Esophagus squamous epithelium (tissue), 4 donors: ENCODE results near the gene RAD52.

Source experiments
- POLR2A ChIP-seq, 4 donors: fragments of 450-650 bp; IDR thresholded peaks; one replicate each; pipeline ENCODE4 v1.6.1; 2017; ENCODE audit warnings: antibody characterized with exemption in 4 of 4, mild to moderate bottlenecking in 4 of 4, moderate library complexity in 3 of 4
- TF ChIP-seq, protein P1 (sequence below), 6 experiments: fragments of 450-650 bp in 4 of 6; fragments of 200-600 bp in 2 of 6; sonication (generic) in 2 of 6; IDR thresholded peaks; one replicate each; pipeline ENCODE4 v1.5.1; 2016 to 2019; ENCODE audit warnings: antibody characterized with exemption in 6 of 6, mild to moderate bottlenecking in 4 of 6, moderate library complexity in 4 of 6

- TF ChIP-seq, protein P1, sequence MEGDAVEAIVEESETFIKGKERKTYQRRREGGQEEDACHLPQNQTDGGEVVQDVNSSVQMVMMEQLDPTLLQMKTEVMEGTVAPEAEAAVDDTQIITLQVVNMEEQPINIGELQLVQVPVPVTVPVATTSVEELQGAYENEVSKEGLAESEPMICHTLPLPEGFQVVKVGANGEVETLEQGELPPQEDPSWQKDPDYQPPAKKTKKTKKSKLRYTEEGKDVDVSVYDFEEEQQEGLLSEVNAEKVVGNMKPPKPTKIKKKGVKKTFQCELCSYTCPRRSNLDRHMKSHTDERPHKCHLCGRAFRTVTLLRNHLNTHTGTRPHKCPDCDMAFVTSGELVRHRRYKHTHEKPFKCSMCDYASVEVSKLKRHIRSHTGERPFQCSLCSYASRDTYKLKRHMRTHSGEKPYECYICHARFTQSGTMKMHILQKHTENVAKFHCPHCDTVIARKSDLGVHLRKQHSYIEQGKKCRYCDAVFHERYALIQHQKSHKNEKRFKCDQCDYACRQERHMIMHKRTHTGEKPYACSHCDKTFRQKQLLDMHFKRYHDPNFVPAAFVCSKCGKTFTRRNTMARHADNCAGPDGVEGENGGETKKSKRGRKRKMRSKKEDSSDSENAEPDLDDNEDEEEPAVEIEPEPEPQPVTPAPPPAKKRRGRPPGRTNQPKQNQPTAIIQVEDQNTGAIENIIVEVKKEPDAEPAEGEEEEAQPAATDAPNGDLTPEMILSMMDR (IDR thresholded peaks at IDR 0.05): no peak
- TF ChIP-seq POLR2A (IDR thresholded peaks at IDR 0.05): no peak
These were observed 45.5 kb downstream of the RAD52 start for GRCh38 chr12:904010-904414.
